ENCODE data around the gene ZC3H11A.

DNA sequence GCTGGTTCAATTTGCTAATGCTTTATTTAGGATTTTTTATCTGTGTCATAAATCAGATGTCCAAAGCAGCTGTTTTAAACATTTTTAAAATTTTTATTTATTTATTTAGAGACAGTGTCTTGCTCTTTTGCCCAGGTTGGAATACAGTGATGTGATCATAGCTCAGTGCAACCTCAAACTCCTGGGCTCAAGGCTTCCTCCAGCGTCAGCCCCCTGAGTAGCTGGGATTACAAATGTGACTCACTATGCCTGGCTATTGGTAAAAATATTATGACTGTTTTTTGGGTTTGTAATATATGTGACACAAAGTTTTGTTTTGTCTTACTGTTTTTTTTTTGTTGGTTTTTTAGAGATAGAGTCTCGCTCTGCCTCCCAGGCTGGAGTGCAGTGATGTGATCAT lies 11.8 kb downstream of the ZC3H11A start:
- TF ChIP-seq REST (IDR thresholded peaks at IDR 0.05; ENCODE audit: low read depth) (no peak), EZH2phosphoT487 (IDR thresholded peaks at IDR 0.05; ENCODE audit: borderline replicate concordance) (no peak), POLR2AphosphoS5 (IDR thresholded peaks at IDR 0.05; ENCODE audit: low read depth, low read length) (no peak), POLR2A (IDR thresholded peaks at IDR 0.05; ENCODE audit: borderline replicate concordance, extremely low read depth, insufficient read depth, insufficient read length) (no peak), JUND (IDR thresholded peaks at IDR 0.05) (no peak), RAD21 (IDR thresholded peaks at IDR 0.05; ENCODE audit: low read depth) (no peak), CEBPB (IDR thresholded peaks at IDR 0.05; ENCODE audit: low read depth) (no peak), SIN3A (IDR thresholded peaks at IDR 0.05; ENCODE audit: low read depth) (no peak), EZH2 (IDR thresholded peaks at IDR 0.05) (no peak)
- TF ChIP-seq, protein P1, sequence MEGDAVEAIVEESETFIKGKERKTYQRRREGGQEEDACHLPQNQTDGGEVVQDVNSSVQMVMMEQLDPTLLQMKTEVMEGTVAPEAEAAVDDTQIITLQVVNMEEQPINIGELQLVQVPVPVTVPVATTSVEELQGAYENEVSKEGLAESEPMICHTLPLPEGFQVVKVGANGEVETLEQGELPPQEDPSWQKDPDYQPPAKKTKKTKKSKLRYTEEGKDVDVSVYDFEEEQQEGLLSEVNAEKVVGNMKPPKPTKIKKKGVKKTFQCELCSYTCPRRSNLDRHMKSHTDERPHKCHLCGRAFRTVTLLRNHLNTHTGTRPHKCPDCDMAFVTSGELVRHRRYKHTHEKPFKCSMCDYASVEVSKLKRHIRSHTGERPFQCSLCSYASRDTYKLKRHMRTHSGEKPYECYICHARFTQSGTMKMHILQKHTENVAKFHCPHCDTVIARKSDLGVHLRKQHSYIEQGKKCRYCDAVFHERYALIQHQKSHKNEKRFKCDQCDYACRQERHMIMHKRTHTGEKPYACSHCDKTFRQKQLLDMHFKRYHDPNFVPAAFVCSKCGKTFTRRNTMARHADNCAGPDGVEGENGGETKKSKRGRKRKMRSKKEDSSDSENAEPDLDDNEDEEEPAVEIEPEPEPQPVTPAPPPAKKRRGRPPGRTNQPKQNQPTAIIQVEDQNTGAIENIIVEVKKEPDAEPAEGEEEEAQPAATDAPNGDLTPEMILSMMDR (IDR thresholded peaks at IDR 0.05 in 2 of 3, conservative IDR thresholded peaks at IDR 0.05 in 1 of 3; ENCODE audit: borderline replicate concordance in 1 of 3, insufficient read depth in 1 of 3, low read depth in 2 of 3, low read length in 2 of 3), result no peak
- TF ChIP-seq, protein P2, sequence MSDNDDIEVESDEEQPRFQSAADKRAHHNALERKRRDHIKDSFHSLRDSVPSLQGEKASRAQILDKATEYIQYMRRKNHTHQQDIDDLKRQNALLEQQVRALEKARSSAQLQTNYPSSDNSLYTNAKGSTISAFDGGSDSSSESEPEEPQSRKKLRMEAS (IDR thresholded peaks at IDR 0.05), result no peak
